Tibial artery (tissue), 4 donors: ENCODE results near the gene TP53I13.

Source experiments
- DNase-seq, 2 donors: peaks; one replicate each; pipeline ENCODE4 v3.0.0-alpha.2; 2019
- H3K27ac ChIP-seq, 2 donors: fragments of 200-600 bp; sonication (generic) in 1 of 2; 1 replicate in 1 of 2; 2 replicates in 1 of 2; pipeline ENCODE4 v1.5.1; 2018 to 2019; ENCODE audit warnings: mild to moderate bottlenecking in 1 of 2
- H3K27me3 ChIP-seq, 2 donors: fragments of 200-600 bp; sonication (generic) in 1 of 2; one replicate each; pipeline versions ENCODE4 v1.5.1 to v1.6.0; 2016 to 2019
- H3K36me3 ChIP-seq, 3 donors: fragments of 200-600 bp; sonication (generic) in 2 of 3; one replicate each; pipeline ENCODE4 v1.5.1; 2016 to 2019; ENCODE audit warnings: mild to moderate bottlenecking in 2 of 3
- H3K4me1 ChIP-seq, 4 donors: fragments of 200-600 bp; sonication (generic) in 2 of 4; 1 replicate in 3 of 4; 2 replicates in 1 of 4; pipeline ENCODE4 v1.5.1; 2016 to 2019
- H3K4me3 ChIP-seq, 2 donors: fragments of 200-600 bp; sonication (generic) in 1 of 2; 1 replicate in 1 of 2; 2 replicates in 1 of 2; pipeline ENCODE4 v1.5.1; 2018 to 2019; ENCODE audit warnings: mild to moderate bottlenecking in 2 of 2
- H3K9me3 ChIP-seq, 3 donors: fragments of 200-600 bp; sonication (generic) in 1 of 3; one replicate each; pipeline ENCODE4 v1.5.1; 2016 to 2019
- intact Hi-C: fragments of 100-400 bp; cut with DNase I; formaldehyde crosslinking; loops from one replicate; pipeline ENCODE4 v1.15.0; 2023; ENCODE audit warnings: low total_unique reads
- TF ChIP-seq, protein P1 (sequence below), 2 experiments: fragments of 200-600 bp in 1 of 2; fragments of 450-650 bp in 1 of 2; IDR thresholded peaks; one replicate each; pipeline ENCODE4 v1.5.1; 2017 to 2019; ENCODE audit warnings: antibody characterized with exemption in 2 of 2, mild to moderate bottlenecking in 1 of 2, moderate library complexity in 1 of 2

TP53I13 gene

DNA sequence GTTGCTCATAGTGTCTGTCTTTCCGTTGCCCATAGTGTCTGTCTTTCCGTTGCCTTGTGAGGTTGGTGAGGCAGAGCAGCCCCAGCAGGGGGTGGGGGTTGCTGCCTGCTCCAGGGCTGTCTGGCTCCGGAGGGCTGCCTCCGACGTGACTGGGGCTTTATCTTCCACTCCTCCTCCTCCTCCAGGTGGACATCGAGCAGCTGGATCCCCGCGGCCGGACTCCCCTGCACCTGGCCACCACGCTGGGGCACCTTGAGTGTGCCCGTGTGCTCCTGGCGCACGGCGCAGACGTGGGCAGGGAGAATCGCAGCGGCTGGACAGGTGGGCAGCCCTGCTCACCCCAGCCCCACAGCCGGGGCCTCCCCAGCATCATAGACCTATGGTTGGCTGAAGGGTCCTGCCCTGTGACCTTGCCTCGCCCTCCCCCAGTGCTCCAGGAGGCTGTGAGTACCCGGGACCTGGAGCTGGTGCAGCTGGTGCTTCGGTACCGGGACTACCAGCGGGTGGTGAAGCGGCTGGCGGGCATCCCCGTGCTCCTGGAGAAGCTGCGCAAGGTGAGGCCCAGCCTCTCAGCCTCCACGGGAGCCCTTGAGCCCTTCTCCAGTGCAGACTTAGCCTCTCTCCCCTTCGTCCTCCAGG is 39.2 kb downstream of the TP53I13 start:
- no peaks in the 10 kb centered on the region for H3K9me3 ChIP-seq
- no peak overlapping the region for H3K27ac ChIP-seq

DNA sequence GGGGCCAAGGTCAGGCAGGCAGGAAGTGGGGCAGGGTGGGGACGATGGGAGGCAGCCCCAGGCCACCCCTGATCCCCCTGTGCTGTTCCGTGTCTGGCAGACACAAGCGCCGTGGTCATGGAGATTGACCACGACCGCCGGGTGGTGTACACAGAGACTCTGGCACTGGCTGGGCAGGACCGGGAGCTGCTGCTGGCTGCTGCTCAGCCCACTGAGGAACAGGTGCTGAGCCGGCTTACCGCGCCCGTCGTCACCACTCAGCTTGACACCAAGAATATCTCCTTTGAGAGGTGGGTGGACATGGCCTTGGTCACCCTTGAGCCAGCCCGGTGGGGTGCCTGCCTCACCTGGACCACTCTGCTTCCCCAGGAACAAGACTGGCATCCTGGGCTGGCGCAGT is 40.5 kb downstream of the TP53I13 start:
- Histone ChIP-seq H3K4me1 (peaks cover 0 to 13% (median 13%) of the 10 kb centered on the region in 4 donors), H3K9me3 (no peaks in the 10 kb centered on the region), H3K27me3 (no peaks in the 10 kb centered on the region), H3K36me3 (no peaks in the 10 kb centered on the region), H3K27ac (no peak overlapping the region), H3K4me3 (no peak overlapping the region)
- TF ChIP-seq, protein P1, sequence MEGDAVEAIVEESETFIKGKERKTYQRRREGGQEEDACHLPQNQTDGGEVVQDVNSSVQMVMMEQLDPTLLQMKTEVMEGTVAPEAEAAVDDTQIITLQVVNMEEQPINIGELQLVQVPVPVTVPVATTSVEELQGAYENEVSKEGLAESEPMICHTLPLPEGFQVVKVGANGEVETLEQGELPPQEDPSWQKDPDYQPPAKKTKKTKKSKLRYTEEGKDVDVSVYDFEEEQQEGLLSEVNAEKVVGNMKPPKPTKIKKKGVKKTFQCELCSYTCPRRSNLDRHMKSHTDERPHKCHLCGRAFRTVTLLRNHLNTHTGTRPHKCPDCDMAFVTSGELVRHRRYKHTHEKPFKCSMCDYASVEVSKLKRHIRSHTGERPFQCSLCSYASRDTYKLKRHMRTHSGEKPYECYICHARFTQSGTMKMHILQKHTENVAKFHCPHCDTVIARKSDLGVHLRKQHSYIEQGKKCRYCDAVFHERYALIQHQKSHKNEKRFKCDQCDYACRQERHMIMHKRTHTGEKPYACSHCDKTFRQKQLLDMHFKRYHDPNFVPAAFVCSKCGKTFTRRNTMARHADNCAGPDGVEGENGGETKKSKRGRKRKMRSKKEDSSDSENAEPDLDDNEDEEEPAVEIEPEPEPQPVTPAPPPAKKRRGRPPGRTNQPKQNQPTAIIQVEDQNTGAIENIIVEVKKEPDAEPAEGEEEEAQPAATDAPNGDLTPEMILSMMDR (IDR thresholded peaks at IDR 0.05) = no peak
- intact Hi-C loops = no loop called here
- no peak for DNase-seq

More for the DNA sequence above, 39.2 kb downstream of the TP53I13 start:
- peak in 1 of 2 donors; percentile 64 for DNase-seq
- no peaks in the 10 kb centered on the region for H3K27me3 ChIP-seq
- TF ChIP-seq, protein P1 (IDR thresholded peaks at IDR 0.05) = no peak
- H3K4me1 ChIP-seq = peaks cover 0 to under 1% (median 0%) of the 10 kb centered on the region in 4 donors
- H3K4me3 ChIP-seq = no peak overlapping the region
- intact Hi-C loops = no loop called here
- H3K36me3 ChIP-seq = no peaks in the 10 kb centered on the region

DNA sequence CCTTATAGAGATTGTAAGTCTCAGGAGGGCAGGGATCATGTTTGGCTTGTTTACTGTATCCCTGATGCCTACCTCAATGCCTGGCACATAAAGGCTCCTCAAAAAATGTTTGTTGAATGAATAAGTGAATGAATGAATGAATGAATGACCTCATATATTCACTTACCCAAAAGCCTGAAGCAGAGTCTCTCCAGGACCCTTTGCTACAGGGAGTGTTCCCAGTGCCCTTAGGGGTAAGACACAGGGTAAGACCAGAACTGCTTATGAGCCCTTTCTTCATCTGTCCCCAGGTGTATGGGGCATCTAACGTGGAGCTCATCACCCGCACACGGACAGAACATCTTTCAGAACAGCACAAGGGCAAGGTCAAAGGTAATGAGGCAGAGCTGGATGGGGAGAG is 41.9 kb downstream of the TP53I13 start:
- H3K9me3 ChIP-seq = no peaks in the 10 kb centered on the region

DNA sequence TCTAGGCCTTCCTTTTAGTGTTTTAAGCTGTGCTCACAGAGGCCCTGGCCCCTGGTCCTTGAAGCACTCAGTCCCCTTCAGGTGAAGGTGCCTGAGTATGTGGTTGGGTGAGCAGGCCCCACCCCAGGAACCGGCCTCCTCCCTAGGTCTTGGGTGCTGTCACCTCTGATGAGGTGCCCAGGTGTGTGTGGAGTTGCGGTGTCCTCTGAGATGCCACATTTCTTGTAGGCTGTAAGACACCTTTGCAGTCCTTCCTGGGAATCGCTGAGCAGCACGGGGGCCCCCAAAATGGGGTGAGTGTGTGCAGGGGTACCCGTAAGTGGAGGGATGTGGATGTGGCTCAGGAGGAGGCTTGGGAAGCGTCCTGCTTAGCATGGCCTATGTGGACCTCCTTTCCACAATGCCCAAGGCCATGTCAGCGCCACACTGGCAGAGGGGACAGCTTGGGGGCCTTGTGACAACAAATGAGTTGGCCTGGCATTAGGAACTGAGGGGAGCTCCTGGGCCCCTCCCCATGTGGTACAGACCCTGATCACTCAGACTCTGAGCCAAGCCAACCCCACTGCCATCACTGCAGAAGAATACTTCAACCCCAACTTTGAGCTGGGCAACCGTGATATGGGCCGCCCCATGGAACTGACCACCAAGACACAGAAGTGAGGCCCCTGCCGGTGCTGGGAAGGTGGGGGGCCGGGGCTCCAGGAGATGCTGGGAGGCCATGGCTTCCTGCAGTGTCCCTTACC is 43.0 kb downstream of the TP53I13 start:
- Histone ChIP-seq H3K4me3 (no peak overlapping the region), H3K9me3 (no peaks in the 10 kb centered on the region), H3K27ac (no peak overlapping the region), H3K4me1 (peaks cover 0 to 39% (median 34%) of the 10 kb centered on the region in 4 donors), H3K36me3 (no peaks in the 10 kb centered on the region), H3K27me3 (no peaks in the 10 kb centered on the region)
- intact Hi-C loops = loop anchor here (5.0 kb wide), 1 partner anchor 34 kb away; no protein-coding TSS in a partner anchor
- TF ChIP-seq, protein P1 (IDR thresholded peaks at IDR 0.05) = no peak
- DNase-seq = peak in 1 of 2 donors; percentile 50

More for the DNA sequence above, 41.9 kb downstream of the TP53I13 start:
- intact Hi-C loops = loop anchor here (5.0 kb wide), 1 partner anchor 33 kb away; no protein-coding TSS in a partner anchor
- TF ChIP-seq, protein P1 (IDR thresholded peaks at IDR 0.05) = no peak
- Histone ChIP-seq H3K4me1 (peaks cover 0 to 27% (median 24%) of the 10 kb centered on the region in 4 donors), H3K27ac (no peak overlapping the region), H3K27me3 (no peaks in the 10 kb centered on the region), H3K36me3 (no peaks in the 10 kb centered on the region), H3K4me3 (no peak overlapping the region)
- DNase-seq = peak in 1 of 2 donors; percentile 45

DNA sequence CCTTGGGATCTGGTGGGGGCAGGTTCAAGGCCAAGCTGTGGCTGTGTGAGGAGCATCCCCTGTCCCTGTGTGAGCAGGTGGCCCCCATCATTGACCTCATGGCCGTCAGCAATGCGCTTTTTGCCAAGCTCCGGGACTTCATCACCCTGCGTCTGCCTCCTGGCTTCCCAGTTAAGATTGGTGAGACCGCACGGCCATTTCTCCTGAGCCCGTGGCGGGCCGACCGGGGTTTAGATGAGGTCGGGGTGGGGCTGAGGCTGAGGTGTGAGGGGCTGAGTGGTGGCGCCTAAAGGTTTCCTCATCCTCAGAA is 43.5 kb downstream of the TP53I13 start:
- Histone ChIP-seq H3K9me3 (no peaks in the 10 kb centered on the region), H3K36me3 (no peaks in the 10 kb centered on the region), H3K4me3 (no peak overlapping the region), H3K4me1 (peaks cover 0 to 44% (median 39%) of the 10 kb centered on the region in 4 donors), H3K27me3 (no peaks in the 10 kb centered on the region), H3K27ac (no peak overlapping the region)
- TF ChIP-seq, protein P1 (IDR thresholded peaks at IDR 0.05) = no peak
- intact Hi-C loops = loop anchor here (5.0 kb wide), 1 partner anchor 35 kb away; no protein-coding TSS in a partner anchor
- DNase-seq = peak in 1 of 2 donors; percentile 66
